HepG2 (cell line): ENCODE data around the gene METRN.

Experiments used
- ELF3 ChIP-seq: IDR thresholded peaks from 2 replicates; pipeline ENCODE4 v1.6.1; 2016; ENCODE audit warnings: missing genetic modification reagents, missing compliant biosample characterization
- JUND ChIP-seq: sonication (generic); formaldehyde crosslinking; IDR thresholded peaks from 2 replicates; pipeline ENCODE4 v1.8.0; 2022; ENCODE audit warnings: mild to moderate bottlenecking, missing genetic modification reagents
- POLR2A ChIP-seq, 2 experiments: IDR thresholded peaks; 2 replicates each; pipeline ENCODE4 v1.6.1; 2011; ENCODE audit warnings: low read depth in 2 of 2, low read length in 2 of 2, mild to moderate bottlenecking in 1 of 2, moderate library complexity in 1 of 2; ENCODE audit not compliant: insufficient read depth in 1 of 2

DNA sequence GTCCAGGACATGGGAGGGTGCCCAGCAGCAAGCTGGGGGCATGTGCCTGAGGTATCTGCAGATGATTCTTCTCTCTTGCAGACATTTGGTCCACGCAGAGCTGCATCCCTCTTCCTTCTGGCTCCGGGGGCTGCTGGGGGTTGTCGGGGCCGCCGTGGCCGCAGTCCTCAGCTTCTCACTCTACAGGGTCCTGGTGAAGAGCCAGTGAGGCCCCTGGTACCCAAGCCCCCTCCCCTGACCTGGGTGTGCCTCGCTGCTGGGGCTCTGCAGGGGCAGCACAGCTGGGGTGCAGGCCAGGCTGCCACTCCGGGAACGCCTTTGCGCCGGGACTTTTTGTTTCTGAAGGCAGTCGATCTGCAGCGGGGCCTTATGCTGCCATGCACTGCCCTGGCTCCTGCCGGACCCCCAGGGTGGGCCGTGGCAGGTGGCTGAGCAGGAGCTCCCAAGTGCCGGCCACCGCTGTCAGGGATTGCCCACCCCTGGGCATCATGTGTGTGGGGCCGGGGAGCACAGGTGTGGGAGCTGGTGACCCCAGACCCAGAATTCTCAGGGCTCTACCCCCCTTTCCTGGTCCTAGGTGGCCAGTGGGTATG lies 41.4 kb upstream of the METRN start:
- TF ChIP-seq ELF3 (CRISPR knock-in tag) (no peak), POLR2A (IDR thresholded peaks at IDR 0.05; ENCODE audit: insufficient read depth in 1 of 2, low read depth in 2 of 2, low read length in 2 of 2) (no peak), JUND (CRISPR knock-in tag) (no peak)
